GM12801 (cell line): ENCODE results near the gene HMGCS2.

Source experiments
- TF ChIP-seq, protein P1 (sequence below): IDR thresholded peaks from one replicate; pipeline ENCODE4 v1.5.1; 2011; ENCODE audit warnings: control low read depth; ENCODE audit not compliant: insufficient read length; ENCODE audit errors: extremely low read depth

The HMGCS2 gene

DNA sequence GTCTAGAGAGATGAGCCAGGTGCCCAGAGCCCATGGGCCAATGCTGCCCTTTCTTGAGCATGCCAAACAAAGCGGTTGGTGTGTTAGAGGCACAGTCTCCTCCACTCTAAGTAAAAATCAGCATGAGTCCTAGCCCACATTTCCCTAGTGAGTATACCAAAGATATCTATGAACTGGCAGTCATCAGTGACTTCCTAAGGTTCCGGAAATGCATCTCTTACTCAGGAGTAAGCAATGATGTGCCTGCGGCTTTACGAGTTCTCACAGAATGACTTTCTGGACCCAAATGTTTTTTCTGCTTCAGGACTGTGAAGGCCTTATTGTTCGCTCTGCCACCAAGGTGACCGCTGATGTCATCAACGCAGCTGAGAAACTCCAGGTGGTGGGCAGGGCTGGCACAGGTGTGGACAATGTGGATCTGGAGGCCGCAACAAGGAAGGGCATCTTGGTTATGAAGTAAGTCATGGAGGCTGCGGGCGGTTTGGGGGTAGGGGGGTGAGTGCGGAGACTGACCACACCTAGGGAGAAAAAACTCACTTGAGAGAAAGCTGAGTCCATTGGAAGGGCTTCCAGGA is 47.8 kb downstream of the HMGCS2 start:
- TF ChIP-seq, protein P1, sequence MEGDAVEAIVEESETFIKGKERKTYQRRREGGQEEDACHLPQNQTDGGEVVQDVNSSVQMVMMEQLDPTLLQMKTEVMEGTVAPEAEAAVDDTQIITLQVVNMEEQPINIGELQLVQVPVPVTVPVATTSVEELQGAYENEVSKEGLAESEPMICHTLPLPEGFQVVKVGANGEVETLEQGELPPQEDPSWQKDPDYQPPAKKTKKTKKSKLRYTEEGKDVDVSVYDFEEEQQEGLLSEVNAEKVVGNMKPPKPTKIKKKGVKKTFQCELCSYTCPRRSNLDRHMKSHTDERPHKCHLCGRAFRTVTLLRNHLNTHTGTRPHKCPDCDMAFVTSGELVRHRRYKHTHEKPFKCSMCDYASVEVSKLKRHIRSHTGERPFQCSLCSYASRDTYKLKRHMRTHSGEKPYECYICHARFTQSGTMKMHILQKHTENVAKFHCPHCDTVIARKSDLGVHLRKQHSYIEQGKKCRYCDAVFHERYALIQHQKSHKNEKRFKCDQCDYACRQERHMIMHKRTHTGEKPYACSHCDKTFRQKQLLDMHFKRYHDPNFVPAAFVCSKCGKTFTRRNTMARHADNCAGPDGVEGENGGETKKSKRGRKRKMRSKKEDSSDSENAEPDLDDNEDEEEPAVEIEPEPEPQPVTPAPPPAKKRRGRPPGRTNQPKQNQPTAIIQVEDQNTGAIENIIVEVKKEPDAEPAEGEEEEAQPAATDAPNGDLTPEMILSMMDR = no peak

DNA sequence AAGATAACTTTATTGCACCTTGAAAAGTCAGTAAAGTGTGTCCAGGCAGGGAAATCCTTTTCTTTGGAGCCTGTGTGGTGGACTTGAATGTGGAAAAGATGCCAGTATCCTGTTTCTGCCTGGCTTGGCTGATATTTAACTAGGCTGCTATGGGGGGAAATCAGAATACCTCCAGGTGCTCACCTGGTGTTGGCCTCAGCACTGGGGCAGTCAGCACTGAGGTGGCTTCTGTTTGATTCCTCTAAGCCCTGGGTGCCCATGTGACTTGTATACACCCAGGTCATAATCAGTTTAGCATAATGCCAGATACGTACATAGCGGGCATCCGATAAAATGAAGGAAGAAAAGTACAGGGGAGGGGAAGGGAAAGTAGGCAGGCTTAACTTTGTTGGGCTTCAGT is 49.7 kb downstream of the HMGCS2 start:
- TF ChIP-seq, protein P1 = no peak

DNA sequence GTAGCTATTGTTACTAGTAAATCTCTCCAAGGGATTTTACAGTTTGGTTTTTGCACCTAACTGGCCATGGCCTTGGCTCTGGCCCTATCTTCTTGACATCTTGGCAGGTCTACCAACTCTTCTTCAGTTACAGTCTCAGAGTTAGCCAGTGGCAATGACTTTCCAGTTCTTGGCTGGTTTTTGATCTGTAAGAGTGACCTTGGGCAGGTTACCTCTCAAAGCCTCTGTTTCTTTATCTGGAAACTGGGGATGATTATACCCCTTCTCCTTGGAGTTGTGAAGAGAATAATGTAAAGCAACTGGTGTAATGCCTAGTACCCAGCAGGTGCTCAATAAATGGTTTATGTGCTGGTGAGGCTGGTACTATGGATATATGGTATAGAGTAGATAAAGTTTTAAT is 50.3 kb downstream of the HMGCS2 start:
- TF ChIP-seq, protein P1 = no peak

DNA sequence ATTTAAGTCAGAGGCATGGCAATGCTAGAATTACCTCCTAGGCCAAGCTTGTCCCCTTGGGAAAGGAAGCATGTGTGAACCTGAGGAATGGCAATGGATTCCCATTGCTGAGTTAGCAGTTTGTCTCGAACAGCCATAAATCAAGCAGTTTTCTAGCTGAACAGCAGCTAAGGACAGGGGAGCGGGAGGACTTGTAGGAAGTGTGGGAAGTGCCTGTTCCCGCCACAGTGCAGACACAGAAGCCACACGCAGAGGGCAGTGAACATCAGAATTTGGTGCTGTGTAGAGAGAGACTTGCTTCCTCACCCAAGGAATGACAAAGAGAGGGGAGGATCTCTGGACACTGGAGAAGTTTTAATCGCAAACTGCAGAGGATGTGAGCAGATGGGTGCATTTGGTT is 53.2 kb downstream of the HMGCS2 start:
- TF ChIP-seq, protein P1 = no peak

DNA sequence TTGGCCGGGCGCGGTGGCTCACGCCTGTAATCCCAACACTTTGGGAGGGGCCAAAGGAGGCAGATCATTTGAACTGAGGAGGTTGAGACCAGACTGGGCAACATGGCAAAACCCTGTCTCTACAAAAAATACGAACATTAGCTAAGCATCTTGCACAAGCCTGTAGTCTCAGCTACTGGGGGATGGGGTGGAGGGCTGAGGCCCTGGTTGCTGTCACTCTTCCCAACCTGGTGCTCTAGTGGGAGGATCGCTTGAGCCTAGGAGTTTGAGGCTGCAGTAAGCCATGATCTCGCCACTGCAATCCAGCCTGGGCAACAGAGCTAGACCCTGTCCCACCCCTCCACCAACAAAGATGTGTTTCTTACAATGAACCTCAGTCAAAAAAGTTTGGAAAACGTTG is 54.1 kb downstream of the HMGCS2 start:
- TF ChIP-seq, protein P1 = no peak

DNA sequence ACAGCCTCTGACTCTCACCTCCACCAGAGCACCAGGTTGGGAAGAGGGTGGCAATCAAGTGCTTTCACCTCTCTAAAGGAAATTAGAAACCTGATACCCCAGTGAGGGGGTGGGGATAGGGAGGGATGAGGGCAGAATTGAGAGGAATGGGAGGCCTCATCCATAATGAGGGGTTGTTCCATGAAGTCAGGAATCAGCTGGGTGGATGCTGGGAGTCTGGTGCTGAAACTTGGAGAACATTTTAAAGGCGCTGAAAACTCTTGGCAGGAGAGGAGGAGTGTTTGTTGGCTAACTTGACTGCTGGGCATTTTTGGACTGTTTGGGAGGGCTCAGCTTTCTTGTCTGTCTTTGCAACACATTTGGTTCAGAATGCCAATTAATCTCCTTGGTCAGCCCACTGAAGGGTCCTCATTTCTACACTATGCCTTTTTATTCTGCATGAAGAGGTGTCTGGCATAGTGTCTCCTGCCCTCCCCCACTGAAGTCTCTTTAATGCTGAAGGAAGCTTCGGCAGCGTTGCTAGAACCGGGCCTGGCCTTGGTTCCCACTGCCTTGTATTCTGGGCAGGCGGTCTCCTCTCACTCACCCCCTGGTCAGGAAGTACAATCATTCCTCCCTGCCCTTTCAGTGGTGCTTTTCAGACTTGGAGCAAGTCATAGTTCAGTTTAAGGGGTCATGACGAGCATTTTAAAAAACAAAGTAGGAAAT is 54.8 kb downstream of the HMGCS2 start:
- TF ChIP-seq, protein P1 = no peak

DNA sequence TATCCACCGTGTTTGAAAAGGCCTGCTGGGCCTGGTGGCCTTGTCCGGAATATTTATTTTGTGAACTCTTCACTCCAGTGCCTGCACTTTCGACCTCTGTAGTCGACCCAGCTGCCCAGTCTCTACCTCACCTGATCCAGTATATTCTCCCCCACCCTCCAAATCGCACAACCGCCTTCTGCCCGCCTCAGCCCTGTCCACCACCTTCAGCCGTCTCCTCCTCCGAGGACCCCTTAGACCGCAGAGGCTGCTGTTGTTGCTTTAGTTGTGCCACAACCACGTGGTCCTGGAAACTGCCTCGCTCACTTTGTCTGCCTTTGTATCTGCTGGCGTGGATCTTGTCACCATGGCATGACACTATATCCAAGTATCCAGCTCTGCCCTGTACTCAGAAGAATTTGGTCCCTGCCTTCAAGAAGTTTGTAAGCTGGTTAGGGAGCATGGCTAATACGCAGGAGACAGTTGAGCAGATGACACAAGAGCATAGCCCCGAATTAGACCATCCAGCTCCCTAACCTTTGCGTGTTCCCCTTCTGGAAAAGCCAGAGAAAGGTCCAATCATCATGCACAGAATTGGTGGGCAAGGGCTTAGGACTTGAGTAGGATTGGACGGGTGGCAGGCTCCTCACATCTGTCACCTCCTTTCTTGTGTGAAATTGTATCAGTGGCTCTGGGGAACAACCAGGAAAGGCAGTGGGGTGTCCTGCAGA is 55.5 kb downstream of the HMGCS2 start:
- TF ChIP-seq, protein P1 = no peak
